Measurements from ENCODE around the gene TNS2. TPM values are rescaled to one million over a fixed set of nuclear protein-coding genes. Genes with fewer than 3 reads are reported as not detected.

The TNS2 gene
- total RNA-seq, 2 experiments from 2014 or later, result 0.77 to 2.4 TPM

DNA sequence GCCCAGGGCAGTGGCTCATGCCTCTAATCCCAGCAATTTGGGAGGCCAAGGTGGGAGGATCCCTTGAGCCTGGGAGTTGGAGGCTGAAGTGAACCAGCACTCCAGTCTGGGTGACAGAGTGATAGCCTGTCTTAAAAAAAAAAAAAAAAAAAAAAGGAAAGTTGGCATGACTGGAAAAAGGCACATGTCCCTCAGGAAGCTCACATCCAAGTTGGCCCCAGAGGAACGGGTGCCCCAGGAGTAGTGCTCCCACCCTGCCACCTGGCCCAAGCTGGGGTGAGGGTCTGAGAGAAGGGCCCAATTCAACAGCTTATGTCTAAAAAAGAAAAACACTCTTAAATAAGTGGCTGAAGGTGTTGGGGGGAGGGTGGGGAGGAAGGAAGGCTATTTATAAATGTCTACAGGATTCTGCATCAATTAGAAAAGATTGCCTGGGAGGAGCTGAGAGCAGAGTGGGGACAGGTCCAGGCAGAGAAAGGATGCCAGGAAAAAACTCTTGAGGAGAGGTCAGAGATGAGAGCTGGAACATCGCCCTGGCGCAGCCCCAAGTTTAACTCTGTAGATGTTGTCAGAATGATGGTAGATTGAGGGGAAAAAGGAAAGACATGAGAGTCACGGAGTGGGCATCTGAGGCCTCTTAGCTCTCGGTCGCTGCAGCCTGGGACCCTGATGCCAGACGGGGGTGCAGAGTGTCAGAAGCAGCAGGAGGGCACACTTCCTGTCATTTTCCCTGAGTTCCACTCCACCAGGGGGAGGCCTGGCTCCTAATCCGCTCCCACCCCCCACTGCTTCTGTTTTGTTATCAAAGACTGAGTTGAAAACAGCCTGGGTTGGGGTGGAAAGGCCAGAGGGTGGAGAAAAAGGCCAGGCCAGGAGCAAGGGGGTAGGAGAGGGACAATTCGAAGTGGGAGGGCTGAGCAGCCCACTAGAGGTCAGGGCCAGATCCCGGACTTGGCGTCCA, 22.0 kb downstream of the TNS2 start:
- H3K36me3 Mint-ChIP-seq (ENCODE audit: low read depth), result peaks cover 23% of the 10 kb centered on the region
- ChIA-PET POLR2A (no interaction called here), CTCF (interaction anchor here (0.5 to 15.8 kb wide), 4 partner anchors 9 to 898 kb away, joined by 3 to 277 read pairs (median 4); partner anchors contain the start of genes IGFBP6 and SOAT2)
- H3K9me3 Mint-ChIP-seq (ENCODE audit: low read depth), result no peaks in the 10 kb centered on the region
- H3K4me3 Mint-ChIP-seq, result no peak overlapping the region
- intact Hi-C loops (cut with DNase I, micrococcal nuclease), result no loop called here
- H3K27ac Mint-ChIP-seq, result no peak overlapping the region
- ATAC-seq, result no peak
- no peaks in the 10 kb centered on the region for H3K27me3 Mint-ChIP-seq
- peaks cover 9% of the 10 kb centered on the region for H3K4me1 Mint-ChIP-seq
- no peak for DNase-seq

DNA sequence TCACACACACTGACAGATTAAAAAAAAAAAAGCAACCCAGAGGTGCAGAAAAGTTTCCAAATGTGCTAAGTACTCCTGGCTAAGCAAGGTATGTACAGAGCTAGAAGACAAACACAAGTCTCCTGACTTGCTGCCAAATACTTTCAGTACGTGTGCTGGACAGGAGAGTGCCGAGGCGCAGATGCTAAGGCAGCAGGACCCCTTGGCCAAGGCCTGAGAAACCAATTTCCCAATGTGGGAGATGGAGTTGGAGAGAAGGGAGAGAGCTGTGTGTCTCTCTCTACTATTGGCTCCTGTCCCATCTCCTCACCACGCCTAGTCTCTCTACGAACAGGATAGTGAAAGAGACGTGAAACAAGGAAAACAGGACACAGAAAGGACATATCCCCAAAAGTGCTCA, 24.0 kb downstream of the TNS2 start:
- ATAC-seq, result no peak
- POLR2A ChIA-PET, result no interaction called here
- Mint-ChIP-seq H3K9me3 (ENCODE audit: low read depth) (no peaks in the 10 kb centered on the region), H3K4me3 (no peak overlapping the region), H3K27me3 (no peaks in the 10 kb centered on the region), H3K27ac (no peak overlapping the region), H3K4me1 (peaks cover 16% of the 10 kb centered on the region), H3K36me3 (ENCODE audit: low read depth) (peaks cover 27% of the 10 kb centered on the region)
- intact Hi-C loops (cut with DNase I, micrococcal nuclease), result no loop called here
- CTCF ChIA-PET, result interaction anchor here (14.8 to 15.8 kb wide), 2 partner anchors 9 to 27 kb away, joined by 155 to 277 read pairs; partner anchors contain the start of genes IGFBP6 and SOAT2
- DNase-seq, result no peak

DNA sequence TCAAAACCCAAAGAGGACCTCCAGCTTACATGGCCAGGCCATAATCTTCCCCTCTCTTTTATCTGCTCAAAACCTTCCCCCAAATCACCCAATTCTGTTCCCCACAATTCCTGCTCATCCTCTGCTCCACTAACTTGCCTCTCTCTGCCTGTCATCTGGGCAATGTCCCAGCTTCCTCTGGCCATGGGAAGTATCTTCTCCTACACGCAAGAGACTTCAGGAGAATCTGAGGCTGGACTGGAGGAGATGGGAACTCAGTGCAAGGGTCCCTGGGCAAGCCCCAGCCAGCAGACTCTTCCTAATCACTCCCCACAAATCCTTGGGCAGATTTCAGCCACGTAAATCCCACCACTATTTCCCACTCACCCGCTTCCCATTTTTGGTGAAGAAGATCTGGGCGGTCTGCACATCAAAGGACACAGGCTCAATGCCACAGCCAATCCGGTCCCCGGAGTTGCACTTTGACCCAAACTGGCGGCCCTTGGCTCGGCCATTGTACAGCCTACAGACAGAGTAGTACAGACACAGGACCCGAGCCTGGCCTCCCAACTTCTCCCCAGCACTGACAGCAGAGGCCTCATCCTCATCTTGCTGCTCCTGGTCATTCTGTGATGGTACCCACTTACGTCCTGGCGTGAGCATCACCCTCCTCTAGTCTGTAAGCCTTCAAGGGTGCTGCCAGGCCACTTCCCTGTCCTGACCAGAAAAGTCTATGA, 24.6 kb downstream of the TNS2 start:
- POLR2A ChIA-PET, result no interaction called here
- H3K27me3 Mint-ChIP-seq, result no peaks in the 10 kb centered on the region
- CTCF ChIA-PET, result interaction anchor here (14.8 to 15.8 kb wide), 2 partner anchors 9 to 26 kb away, joined by 155 to 277 read pairs; partner anchors contain the start of genes IGFBP6 and SOAT2
- peaks cover 16% of the 10 kb centered on the region for H3K4me1 Mint-ChIP-seq
- H3K27ac Mint-ChIP-seq, result no peak overlapping the region
- H3K4me3 Mint-ChIP-seq, result no peak overlapping the region
- ATAC-seq (no peak), DNase-seq (no peak)
- intact Hi-C loops (cut with DNase I, micrococcal nuclease), result no loop called here
- H3K9me3 Mint-ChIP-seq (ENCODE audit: low read depth), result no peaks in the 10 kb centered on the region
- peaks cover 27% of the 10 kb centered on the region for H3K36me3 Mint-ChIP-seq (ENCODE audit: low read depth)

DNA sequence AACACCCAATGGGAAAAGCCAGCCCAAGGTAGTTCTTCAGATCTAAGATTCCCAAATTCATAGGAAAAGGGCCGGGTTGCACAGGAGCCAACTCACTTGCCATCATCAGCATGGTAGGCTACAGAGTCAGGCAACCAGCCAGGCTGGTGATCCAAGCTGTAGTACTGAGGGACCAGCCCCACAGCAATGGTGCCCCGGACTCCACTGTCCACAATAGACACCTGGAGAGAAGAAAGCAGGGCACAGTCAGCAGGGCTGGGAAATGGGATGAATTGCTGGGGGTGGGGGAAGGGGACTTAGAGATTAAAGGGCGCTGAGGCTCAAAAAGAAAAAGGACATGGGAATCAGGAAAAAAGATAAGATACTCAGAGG, 25.1 kb downstream of the TNS2 start:
- DNase-seq, result no peak
- H3K27me3 Mint-ChIP-seq, result no peaks in the 10 kb centered on the region
- H3K4me3 Mint-ChIP-seq, result no peak overlapping the region
- peaks cover 23% of the 10 kb centered on the region for H3K36me3 Mint-ChIP-seq (ENCODE audit: low read depth)
- H3K4me1 Mint-ChIP-seq, result peaks cover 20% of the 10 kb centered on the region
- POLR2A ChIA-PET, result no interaction called here
- CTCF ChIA-PET, result interaction anchor here (0.9 to 14.8 kb wide), 3 partner anchors 10 to 28 kb away, joined by 4 to 155 read pairs (median 46); partner anchors contain the start of gene IGFBP6
- H3K27ac Mint-ChIP-seq, result no peak overlapping the region
- H3K9me3 Mint-ChIP-seq (ENCODE audit: low read depth), result no peaks in the 10 kb centered on the region
- no peak for ATAC-seq
- intact Hi-C loops (cut with DNase I, micrococcal nuclease), result no loop called here

DNA sequence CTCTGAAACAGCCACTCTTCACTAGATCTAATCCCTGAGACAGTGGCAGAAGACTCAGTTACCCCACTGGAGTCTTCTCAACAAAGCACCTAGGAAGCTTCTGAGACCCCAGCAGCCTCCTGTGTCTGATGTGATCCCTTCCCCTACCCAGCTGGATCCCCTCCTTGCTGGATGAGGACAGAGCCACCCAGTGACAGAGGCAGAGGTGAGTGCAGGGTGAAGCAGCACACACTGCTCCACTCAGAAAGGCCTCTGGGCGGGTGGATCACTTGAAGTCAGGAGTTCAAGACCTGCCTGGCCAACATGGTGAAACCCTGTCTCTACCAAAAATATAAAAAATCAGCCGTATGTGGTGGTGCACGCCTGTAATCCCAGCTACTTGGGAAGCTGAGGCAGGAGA, 26.6 kb downstream of the TNS2 start:
- Mint-ChIP-seq H3K36me3 (ENCODE audit: low read depth) (peaks cover 23% of the 10 kb centered on the region), H3K27me3 (no peaks in the 10 kb centered on the region), H3K9me3 (ENCODE audit: low read depth) (no peaks in the 10 kb centered on the region), H3K4me1 (peaks cover 27% of the 10 kb centered on the region), H3K4me3 (no peak overlapping the region), H3K27ac (no peak overlapping the region)
- CTCF ChIA-PET, result interaction anchor here (0.7 to 14.8 kb wide), 6 partner anchors 9 to 245 kb away, joined by 3 to 155 read pairs (median 19); partner anchors contain the start of genes AAAS, IGFBP6 and SOAT2
- POLR2A ChIA-PET, result no interaction called here
- ATAC-seq (no peak), DNase-seq (no peak)
- intact Hi-C loops (cut with DNase I, micrococcal nuclease), result no loop called here

DNA sequence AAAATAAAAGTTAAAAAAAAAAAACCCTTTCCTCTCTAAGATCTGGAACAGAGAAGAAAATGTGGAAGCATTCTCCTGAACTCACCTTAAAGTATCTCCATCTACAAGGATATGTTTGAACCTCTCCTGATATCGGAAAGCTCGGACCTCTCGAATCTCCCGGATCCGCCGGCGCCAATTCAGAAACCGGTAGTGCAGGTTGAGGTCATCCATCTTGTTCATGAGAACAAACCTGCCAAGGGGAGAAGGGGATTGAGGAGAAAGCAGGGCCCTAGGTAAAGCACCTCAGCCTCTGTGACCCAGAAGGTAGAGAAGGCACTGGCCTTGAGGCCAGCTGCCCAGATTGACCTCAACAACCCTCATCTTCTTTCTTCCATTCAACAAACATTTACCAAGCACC, 27.2 kb downstream of the TNS2 start:
- H3K9me3 Mint-ChIP-seq (ENCODE audit: low read depth), result no peaks in the 10 kb centered on the region
- H3K27me3 Mint-ChIP-seq, result no peaks in the 10 kb centered on the region
- H3K4me3 Mint-ChIP-seq, result peak overlapping the region; percentile 80
- H3K36me3 Mint-ChIP-seq (ENCODE audit: low read depth), result peaks cover 23% of the 10 kb centered on the region
- no peak for ATAC-seq
- ChIA-PET POLR2A (interaction anchor here (0.6 kb wide), 2 partner anchors 245 to 1054 kb away, joined by 3 to 7 read pairs; no protein-coding TSS in a partner anchor), CTCF (interaction anchor here (0.8 to 14.8 kb wide), 5 partner anchors 12 to 244 kb away, joined by 4 to 155 read pairs (median 33); partner anchors contain the start of genes AAAS, IGFBP6 and SOAT2)
- no peak overlapping the region for H3K27ac Mint-ChIP-seq
- intact Hi-C loops (cut with DNase I, micrococcal nuclease), result no loop called here
- H3K4me1 Mint-ChIP-seq, result peaks cover 27% of the 10 kb centered on the region
- DNase-seq, result no peak

DNA sequence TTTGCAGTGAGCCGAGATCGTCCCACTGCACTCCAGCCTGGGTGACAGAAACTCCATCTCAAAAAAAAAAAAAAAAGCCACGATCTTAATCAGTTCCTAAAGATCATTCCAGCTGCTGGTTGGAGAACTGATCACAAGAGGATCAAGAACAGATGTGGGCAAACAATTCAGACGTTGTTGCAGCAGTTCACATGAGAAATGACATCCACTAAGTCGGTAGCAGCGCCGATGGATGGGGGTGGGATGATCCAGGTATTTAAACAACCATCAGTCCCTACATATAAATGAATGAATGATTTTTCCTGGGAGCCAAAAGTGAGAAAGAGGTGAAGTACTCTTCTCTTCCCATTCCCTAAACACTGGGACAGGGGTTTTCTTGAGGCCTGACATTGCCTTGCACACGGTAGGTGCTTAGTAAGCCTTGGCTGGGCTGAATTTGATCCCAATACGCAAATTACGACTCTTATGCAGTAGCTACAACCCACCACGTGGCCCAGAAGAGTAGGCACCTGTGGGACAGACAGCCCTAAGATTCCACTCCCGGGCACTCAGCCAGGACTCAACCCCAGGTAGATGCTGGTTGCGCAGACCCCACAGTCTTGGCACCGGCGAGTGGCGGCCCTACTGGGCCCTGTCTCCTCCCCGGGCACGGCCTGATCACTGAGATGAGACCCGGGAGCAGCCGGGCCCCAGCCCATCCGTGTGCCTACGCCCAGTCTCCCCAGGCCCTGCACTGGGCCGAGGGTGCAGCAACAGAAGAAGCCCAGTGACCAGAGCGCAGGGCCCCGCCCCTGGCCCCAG, 28.8 kb downstream of the TNS2 start:
- intact Hi-C loops (cut with DNase I, micrococcal nuclease), result loop anchor here (1.0 to 2.0 kb wide), 9 partner anchors 20 to 243 kb away; partner anchors contain the start of genes CSAD (in 2 of the 2), EIF4B (in 2 of the 2), ZNF740 (in 2 of the 2) and AAAS (in 1 of the 2)
- ATAC-seq (peak; percentile 20), DNase-seq (peak; percentile 71)
- ChIA-PET CTCF (interaction anchor here (0.6 to 14.8 kb wide), 15 partner anchors 14 to 431 kb away, joined by 3 to 155 read pairs (median 4); partner anchors contain the start of genes EIF4B, ESPL1, IGFBP6 and SOAT2), POLR2A (interaction anchor here (0.6 to 3.5 kb wide), 8 partner anchors 12 to 422 kb away, joined by 3 to 13 read pairs (median 6); partner anchors contain the start of genes EIF4B, IGFBP6, PFDN5 and SOAT2)
- peaks cover 19% of the 10 kb centered on the region for H3K36me3 Mint-ChIP-seq (ENCODE audit: low read depth)
- H3K4me1 Mint-ChIP-seq, result peaks cover 35% of the 10 kb centered on the region
- peak overlapping the region; percentile 80 for H3K4me3 Mint-ChIP-seq
- H3K27me3 Mint-ChIP-seq, result no peaks in the 10 kb centered on the region
- no peaks in the 10 kb centered on the region for H3K9me3 Mint-ChIP-seq (ENCODE audit: low read depth)
- H3K27ac Mint-ChIP-seq, result peak overlapping the region; percentile 74

DNA sequence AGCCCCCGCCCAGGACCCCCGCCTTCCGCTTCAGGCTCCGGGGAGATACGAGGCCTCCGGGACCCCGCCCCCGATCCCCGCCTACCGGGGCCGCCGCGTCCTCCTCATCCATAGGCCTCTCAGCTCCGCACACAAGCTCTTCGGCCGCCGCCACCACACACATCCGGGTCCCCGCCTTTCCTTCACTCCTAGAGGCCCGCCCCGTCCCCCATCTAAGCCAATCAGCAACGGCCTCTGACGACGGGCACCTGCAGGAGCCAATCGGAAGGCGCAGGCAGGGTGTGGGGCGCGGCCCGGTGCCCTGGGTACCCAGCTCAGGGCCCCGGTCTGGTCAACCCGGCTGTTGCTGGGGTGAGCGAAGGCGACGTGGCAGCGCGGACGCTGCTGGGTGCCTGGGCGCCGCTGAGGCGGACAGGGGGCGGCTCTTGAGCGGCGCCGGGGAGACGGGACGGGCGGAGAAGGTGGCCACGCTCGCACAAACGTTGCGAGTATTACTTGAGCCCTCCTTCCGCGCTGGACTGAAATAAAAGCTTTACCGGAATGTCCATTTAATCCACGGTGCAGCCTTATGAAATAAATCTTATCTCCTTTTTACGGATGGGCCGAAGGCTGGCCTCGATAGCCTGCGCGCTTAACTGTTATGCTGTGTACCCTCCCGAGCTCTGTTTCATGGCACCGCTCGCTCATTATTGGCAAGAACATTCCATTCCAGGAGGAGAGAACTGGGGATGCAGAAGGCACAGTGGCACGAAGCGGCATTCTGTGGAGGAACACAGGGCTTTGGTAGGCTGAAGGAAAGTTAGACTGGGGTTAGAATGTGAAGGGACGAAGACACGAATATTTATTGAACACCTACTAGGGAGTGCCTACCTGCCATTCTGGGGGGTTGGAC, 29.6 kb downstream of the TNS2 start, which contains the start of gene SPRYD3:
Gene SPRYD3 (minus strand): TSS at position 165 of the 892 bp plus-strand sequence. CDS start 57 bp downstream, at position 108.
- H3K27me3 Mint-ChIP-seq, result no peaks in the 10 kb centered on the region
- DNase-seq (peak; percentile 98), ATAC-seq (peak; percentile 98)
- peaks cover 33% of the 10 kb centered on the region for H3K4me1 Mint-ChIP-seq
- intact Hi-C loops (cut with DNase I, micrococcal nuclease), result loop anchor here (1.0 to 2.0 kb wide), 9 partner anchors 19 to 242 kb away; partner anchors contain the start of genes CSAD (in 2 of the 2), EIF4B (in 2 of the 2), ZNF740 (in 2 of the 2) and AAAS (in 1 of the 2)
- H3K27ac Mint-ChIP-seq, result peak within 1 kb of the TSS; percentile 74
- H3K36me3 Mint-ChIP-seq (ENCODE audit: low read depth), result peaks cover 12% of the 10 kb centered on the region
- ChIA-PET CTCF (interaction anchor here (0.6 to 14.8 kb wide), 17 partner anchors 14 to 430 kb away, joined by 3 to 155 read pairs (median 4); partner anchors contain the start of genes EIF4B, ESPL1, IGFBP6 and SOAT2), POLR2A (interaction anchor here (0.5 to 3.5 kb wide), 11 partner anchors 13 to 421 kb away, joined by 3 to 13 read pairs (median 5); partner anchors contain the start of genes EIF4B, IGFBP6, PFDN5 and SOAT2)
- peak within 1 kb of the TSS; percentile 80 for H3K4me3 Mint-ChIP-seq
- no peaks in the 10 kb centered on the region for H3K9me3 Mint-ChIP-seq (ENCODE audit: low read depth)

DNA sequence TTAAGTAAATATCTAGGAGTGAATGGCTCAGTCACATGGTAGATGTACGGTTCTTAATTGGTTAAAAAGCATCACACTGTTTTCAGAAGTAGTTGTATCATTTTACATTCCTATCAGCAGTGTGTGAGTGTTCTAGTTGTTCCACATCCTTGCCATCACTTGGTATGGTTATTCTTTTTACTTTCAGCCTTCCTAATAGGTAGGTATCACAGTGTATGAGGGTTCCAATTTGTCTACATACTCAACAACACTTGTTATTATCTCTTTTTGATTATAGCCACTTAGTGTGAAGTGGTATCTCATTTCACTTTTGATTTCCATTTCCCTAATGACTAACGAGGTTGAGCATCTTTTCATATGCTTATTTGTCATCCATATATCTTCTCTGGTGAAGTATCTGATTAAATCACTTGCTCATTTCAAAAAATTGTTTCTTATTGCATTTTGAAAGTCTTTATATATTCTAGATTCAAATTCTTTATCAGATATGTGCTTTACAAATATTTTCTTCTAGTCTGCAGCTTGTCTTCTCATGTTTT, 32.8 kb downstream of the TNS2 start:
- CTCF ChIA-PET, result interaction anchor here (0.8 to 14.8 kb wide), 2 partner anchors 15 to 18 kb away, joined by 3 to 155 read pairs; partner anchors contain the start of gene IGFBP6

More for the DNA sequence above, 32.8 kb downstream of the TNS2 start:
- no peak overlapping the region for H3K27ac Mint-ChIP-seq
- POLR2A ChIA-PET, result no interaction called here
- no peaks in the 10 kb centered on the region for H3K9me3 Mint-ChIP-seq (ENCODE audit: low read depth)
- ATAC-seq (peak; percentile 10), DNase-seq (no peak)
- intact Hi-C loops (cut with DNase I, micrococcal nuclease), result no loop called here
- H3K36me3 Mint-ChIP-seq (ENCODE audit: low read depth), result no peaks in the 10 kb centered on the region
- H3K4me1 Mint-ChIP-seq, result peaks cover 23% of the 10 kb centered on the region
- no peak overlapping the region for H3K4me3 Mint-ChIP-seq
- no peaks in the 10 kb centered on the region for H3K27me3 Mint-ChIP-seq
